GM10248 (cell line): Measurements from ENCODE around the gene ZBTB6.
"Not testable (repeated sequence)": the region's sequence is repeated elsewhere in the genome, so short reads cannot be mapped to it uniquely, and the experiment has no call there.

Experiments used
- CTCF ChIA-PET: fragments of 300-600 bp; sonication (Branson Sonifier 250); formaldehyde crosslinking; extraction: SDS; loops from one replicate; lab custom pipeline; 2021; ENCODE audit warnings: antibody characterized with exemption; lab: Yijun Ruan, JAX
- POLR2A ChIA-PET: fragments of 350-650 bp; sonication (Branson Sonifier 250); formaldehyde crosslinking; extraction: SDS; loops from one replicate; lab custom pipeline; 2020; ENCODE audit warnings: antibody characterized with exemption; lab: Yijun Ruan, JAX
- DNase-seq: peaks from one replicate; pipeline ENCODE4 v3.0.0; 2012; ENCODE audit errors: extremely low spot score
- TF ChIP-seq, protein P1 (sequence below): IDR thresholded peaks from 2 replicates; pipeline ENCODE4 v1.5.1; 2012; ENCODE audit warnings: mild to moderate bottlenecking, low read depth; ENCODE audit errors: extremely low read depth, missing control alignments, control extremely low read depth

The ZBTB6 gene

DNA sequence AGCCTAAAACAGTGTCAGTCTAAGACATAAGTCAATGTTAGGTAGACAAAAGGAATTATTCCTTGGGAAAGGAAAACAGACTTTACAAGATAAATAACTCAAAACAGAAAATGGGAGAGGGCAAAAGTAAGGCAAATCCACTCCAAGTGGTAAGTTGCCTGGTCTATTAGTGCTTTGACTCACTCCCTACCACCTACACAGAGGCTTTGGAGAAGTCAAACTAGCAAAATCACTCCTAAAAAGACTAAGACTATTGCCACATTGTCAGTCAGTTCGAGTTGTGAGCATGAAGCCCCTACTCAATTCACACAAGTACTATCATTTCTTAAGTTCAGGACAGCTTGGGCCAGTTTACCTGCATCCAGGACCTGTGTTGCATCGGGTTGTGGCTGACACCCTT, 5.2 kb upstream of the ZBTB6 start:
- POLR2A ChIA-PET = no interaction called here
- DNase-seq = no peak

DNA sequence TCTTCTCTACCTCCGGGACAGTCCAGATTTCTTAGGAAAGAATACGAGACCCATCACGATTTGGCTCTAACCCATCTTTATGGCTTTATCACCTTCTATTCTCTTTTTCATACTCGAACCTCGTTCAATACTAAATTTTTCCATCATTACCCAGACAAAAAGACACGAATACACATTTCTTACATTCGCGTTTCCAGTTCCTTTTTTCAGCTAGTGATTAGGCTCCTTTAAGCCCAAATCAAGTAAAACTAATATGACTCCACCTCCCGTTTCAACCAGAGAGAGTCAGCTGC, 506 bp downstream of the ZBTB6 start:
- no peak for DNase-seq
- TF ChIP-seq, protein P1, sequence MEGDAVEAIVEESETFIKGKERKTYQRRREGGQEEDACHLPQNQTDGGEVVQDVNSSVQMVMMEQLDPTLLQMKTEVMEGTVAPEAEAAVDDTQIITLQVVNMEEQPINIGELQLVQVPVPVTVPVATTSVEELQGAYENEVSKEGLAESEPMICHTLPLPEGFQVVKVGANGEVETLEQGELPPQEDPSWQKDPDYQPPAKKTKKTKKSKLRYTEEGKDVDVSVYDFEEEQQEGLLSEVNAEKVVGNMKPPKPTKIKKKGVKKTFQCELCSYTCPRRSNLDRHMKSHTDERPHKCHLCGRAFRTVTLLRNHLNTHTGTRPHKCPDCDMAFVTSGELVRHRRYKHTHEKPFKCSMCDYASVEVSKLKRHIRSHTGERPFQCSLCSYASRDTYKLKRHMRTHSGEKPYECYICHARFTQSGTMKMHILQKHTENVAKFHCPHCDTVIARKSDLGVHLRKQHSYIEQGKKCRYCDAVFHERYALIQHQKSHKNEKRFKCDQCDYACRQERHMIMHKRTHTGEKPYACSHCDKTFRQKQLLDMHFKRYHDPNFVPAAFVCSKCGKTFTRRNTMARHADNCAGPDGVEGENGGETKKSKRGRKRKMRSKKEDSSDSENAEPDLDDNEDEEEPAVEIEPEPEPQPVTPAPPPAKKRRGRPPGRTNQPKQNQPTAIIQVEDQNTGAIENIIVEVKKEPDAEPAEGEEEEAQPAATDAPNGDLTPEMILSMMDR = no peak
- CTCF ChIA-PET = interaction anchor here (0.9 to 2.3 kb wide), 6 partner anchors 9 to 437 kb away, joined by 3 to 11 read pairs (median 4); no protein-coding TSS in a partner anchor
- POLR2A ChIA-PET = interaction anchor here (0.8 to 1.0 kb wide), 6 partner anchors 8 to 32 kb away, joined by 3 to 6 read pairs (median 4); partner anchors contain the start of genes RABGAP1 and ZBTB26

More for the DNA sequence above, 5.2 kb upstream of the ZBTB6 start:
- CTCF ChIA-PET = no interaction called here
- TF ChIP-seq, protein P1 = no peak

DNA sequence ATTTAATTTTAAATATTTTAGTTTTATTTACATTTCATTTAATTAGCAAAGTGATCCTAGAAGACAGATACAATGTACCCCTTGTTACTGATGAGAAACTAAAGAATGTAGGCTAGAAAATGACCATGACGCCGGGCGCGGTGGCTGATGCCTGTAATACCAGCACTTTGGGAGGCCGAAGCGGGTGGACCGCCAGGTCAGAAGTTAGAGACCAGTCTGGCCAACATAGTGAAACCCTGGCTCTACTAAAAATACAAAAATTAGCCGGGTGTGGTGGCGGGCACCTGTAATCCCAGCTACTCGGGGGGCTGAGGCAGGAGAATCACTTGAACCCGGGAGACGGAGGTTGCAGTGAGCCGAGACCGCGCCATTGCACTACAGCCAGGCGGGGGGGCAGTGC, 7.0 kb downstream of the ZBTB6 start:
- CTCF ChIA-PET, POLR2A ChIA-PET, DNase-seq: not testable (repeated sequence)

DNA sequence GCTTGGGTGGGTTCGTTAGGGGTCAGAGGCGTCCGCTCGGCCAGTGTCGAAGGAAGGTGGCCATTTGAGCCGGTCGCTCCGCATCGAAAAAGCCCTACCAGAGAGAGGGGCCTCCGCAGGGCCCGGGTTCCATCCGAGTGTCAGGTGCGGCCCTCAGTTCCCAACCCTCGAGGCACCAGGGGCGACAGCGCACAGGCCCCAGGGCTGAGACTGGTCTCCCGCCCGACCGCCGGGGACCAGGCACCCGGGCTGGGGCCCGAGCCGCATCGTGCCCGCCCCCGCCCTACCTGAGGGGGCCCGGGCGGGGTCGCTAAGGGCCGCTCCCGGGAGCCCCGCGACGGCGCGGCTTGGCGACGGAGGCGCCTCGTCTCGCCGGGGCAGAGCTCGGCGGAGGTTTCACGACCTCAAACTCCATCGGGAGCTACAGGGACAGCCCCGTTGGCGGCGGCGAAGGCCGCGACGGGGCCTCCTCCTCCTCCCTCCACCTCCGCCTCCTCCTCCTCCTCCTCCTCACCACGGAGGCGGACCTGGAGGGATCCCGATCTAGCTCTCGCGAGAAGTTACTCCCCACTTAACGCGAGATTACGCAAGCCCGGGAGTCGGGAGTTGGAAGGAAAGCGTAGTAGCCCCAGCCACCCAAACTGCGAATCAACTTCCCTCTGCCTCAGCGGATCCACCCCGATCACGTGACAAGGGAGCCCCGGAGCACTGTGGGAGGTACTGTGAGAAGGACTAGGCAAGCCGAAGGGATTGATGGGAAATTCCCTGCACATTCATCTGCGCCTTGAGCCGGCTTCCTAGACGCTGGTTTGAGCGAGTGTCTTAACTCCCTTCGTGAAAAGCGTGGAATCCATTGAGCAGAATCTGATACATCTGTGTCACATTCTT, 8.1 kb downstream of the ZBTB6 start, which contains the start of gene RC3H2:
TSS of gene RC3H2 (minus strand) at position 537 of the 888 bp plus-strand sequence. CDS start 7,850 bp downstream, outside the sequence.
- ChIA-PET CTCF (interaction anchor here (1.2 to 1.4 kb wide), 2 partner anchors 8 to 86 kb away, joined by 4 read pairs; partner anchors contain the start of gene ZBTB6), POLR2A (interaction anchor here (1.4 kb wide), 1 partner anchor 8 kb away, joined by 4 read pairs; the partner anchor contains the start of gene ZBTB6)
- TF ChIP-seq, protein P1 = no peak
- peak; percentile 92 for DNase-seq

DNA sequence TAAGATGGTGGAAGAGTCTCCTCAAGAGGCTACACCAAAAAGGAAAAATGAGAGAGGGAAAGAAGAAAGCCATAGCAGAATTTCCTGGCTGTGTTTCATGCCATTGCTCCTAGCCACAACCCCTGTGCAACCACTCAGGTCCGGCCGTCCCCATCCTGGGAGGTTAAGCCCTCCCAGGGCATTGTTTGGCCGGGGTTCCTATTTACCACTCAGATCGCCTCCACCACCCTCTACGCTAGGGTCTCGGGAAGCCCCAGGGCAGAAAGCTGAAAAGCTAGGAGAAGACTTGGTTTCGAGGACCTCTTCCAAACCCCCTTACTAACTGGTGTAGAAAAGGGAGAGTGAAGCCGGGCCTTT, 8.7 kb downstream of the ZBTB6 start:
- ChIA-PET POLR2A (interaction anchor here (1.4 kb wide), 1 partner anchor 8 kb away, joined by 4 read pairs; the partner anchor contains the start of gene ZBTB6), CTCF (interaction anchor here (0.8 to 1.4 kb wide), 3 partner anchors 8 to 86 kb away, joined by 3 to 4 read pairs (median 4); partner anchors contain the start of gene ZBTB6)
- TF ChIP-seq, protein P1 = no peak
- DNase-seq = peak; percentile 29

DNA sequence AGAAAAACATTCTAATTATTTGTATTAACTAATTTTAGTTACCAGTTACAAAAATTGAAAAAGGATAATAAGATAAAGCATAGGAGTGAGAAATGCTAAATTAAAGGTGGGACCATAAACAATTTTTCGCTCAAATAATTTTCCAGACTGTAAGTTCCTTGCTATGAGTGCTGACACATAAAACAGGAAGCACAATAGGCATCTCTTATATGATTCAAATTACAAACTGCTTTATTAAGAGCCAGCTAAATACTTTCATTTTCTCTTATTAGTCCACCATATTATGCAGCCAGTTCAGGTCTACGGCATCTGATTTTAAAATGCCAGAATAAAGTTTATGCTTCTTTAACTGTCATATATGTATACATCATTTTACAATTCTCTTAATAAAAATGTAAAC, 12.3 kb downstream of the ZBTB6 start:
- ChIA-PET POLR2A (no interaction called here), CTCF (no interaction called here)
- DNase-seq = peak; percentile 32
- TF ChIP-seq, protein P1 = no peak

DNA sequence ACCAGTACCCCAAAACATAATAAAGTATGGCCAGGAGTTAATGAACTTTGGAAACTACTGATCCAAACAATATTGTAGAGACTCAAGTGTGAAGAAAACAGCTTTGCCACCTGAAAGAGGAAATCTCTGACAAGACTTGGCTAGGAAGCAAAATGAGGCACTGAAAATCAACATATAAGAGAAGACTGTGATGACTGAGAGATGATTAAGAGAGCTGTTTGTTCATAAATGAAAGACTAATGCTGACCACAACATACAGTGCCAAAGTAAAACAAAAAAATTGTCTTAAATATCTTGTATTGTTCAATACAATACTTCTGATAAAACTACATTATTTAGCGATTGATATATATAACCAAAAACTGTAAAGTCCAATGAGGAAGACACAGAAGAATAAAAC, 15.2 kb downstream of the ZBTB6 start:
- TF ChIP-seq, protein P1 = no peak
- CTCF ChIA-PET = no interaction called here
- POLR2A ChIA-PET = no interaction called here
- no peak for DNase-seq
